MG63 (cell line): ENCODE data around the gene IER3. TPM values are rescaled to one million over a fixed set of nuclear protein-coding genes. Genes with fewer than 3 reads are reported as not detected.
"Not testable (repeated sequence)": the region's sequence is repeated elsewhere in the genome, so short reads cannot be mapped to it uniquely, and the experiment has no call there.

Experiments
- DNase-seq: peaks from one replicate; pipeline ENCODE4 v3.0.0-alpha.2; 2020
- H3K27me3 ChIP-seq: fragments of 250-450 bp; sonication (Bioruptor Pico); 2 replicates; pipeline ENCODE4 v1.5.1; 2020; ENCODE audit warnings: mild to moderate bottlenecking, moderate library complexity
- H3K36me3 ChIP-seq: fragments of 250-450 bp; sonication (Bioruptor Pico); 2 replicates; pipeline ENCODE4 v1.5.1; 2020; ENCODE audit warnings: mild to moderate bottlenecking, moderate library complexity
- H3K4me3 ChIP-seq: fragments of 250-450 bp; sonication (Bioruptor Pico); 2 replicates; pipeline ENCODE4 v1.5.1; 2020; ENCODE audit warnings: mild to moderate bottlenecking, moderate library complexity
- H3K9me3 ChIP-seq: fragments of 250-450 bp; sonication (Bioruptor Pico); 2 replicates; pipeline ENCODE4 v1.5.1; 2020; ENCODE audit warnings: mild to moderate bottlenecking, moderate library complexity
- total RNA-seq: library from RNA; depleted of rRNA; stranded (reverse); fragments of >200 nt; shearing (Covaris generic); gene quantifications from 2 replicates; pipeline ENCODE4 v1.2.3, GENCODE V29; 2014; ENCODE audit warnings: low replicate concordance

The IER3 gene
- total RNA-seq, 1 experiment from 2014 or later: 54.6 TPM

DNA sequence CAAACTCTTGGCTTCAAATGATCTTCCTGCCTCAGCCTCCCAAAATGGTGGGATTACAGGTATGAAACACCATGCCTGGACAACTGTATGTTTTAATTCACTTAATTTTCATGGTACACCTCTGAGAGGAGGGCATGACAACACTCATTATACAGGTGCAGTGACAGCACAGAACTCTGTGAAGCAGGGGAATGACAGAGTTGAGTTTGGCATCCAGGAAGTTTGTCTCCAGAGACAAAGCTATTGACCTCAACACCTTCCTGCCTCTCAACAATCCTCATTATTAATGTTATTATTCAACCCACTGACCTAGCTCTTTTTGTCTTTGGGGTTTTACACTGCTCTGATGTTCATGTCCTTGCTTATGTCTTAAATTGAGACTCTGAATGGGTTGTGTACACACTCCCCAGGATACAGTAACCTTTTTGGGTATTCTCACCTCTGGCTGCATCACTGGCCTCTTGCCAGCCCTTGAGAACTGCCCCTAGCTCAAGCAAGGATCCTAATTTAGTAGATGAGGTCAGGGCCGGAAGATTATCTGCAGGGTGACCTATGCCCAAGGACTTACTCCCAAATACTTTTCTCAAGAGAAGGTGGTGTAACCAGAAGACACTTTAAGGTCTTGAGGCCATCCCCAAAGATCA, 13.0 kb upstream of the IER3 start:
- H3K27me3 ChIP-seq: no peaks in the 10 kb centered on the region
- no peak for DNase-seq
- H3K9me3 ChIP-seq: no peaks in the 10 kb centered on the region
- H3K4me3 ChIP-seq: no peak overlapping the region
- no peaks in the 10 kb centered on the region for H3K36me3 ChIP-seq

DNA sequence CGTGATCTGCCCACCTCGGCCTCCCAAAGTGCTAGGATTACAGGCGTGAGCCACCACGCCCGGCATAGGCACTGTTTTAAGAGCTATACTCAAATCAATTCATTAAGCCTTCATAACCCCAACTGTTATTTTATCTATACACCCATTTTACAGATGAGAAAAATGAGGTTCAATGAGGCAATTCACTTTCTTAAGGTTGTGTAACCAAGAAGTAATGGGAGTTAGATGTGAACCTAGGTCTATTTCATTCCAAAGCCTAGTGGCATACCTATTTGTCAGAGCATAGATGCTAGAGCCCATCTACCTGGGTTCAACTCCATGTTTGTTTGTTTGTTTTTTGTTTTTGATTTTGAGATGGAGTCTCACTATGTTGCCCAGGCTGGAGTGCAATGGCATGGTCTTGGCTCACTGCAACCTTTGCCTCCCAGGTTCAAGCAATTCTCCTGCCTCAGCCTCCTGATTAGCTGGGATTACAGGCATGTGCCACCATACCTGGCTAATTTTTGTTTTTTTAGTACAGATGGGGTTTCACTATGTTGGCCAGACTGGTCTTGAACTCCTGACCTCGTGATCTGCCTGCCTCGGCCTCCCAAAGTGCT, 12.2 kb upstream of the IER3 start:
- not testable (repeated sequence) for H3K36me3 ChIP-seq, H3K4me3 ChIP-seq, DNase-seq, H3K9me3 ChIP-seq, H3K27me3 ChIP-seq

- no peaks in the 10 kb centered on the region for H3K27me3 ChIP-seq
- H3K9me3 ChIP-seq: no peaks in the 10 kb centered on the region
- H3K4me3 ChIP-seq: no peak overlapping the region
- DNase-seq: no peak
- H3K36me3 ChIP-seq: no peaks in the 10 kb centered on the region
Observed at GRCh38 chr6:30754631-30755030, 10.3 kb upstream of the IER3 start.

DNA sequence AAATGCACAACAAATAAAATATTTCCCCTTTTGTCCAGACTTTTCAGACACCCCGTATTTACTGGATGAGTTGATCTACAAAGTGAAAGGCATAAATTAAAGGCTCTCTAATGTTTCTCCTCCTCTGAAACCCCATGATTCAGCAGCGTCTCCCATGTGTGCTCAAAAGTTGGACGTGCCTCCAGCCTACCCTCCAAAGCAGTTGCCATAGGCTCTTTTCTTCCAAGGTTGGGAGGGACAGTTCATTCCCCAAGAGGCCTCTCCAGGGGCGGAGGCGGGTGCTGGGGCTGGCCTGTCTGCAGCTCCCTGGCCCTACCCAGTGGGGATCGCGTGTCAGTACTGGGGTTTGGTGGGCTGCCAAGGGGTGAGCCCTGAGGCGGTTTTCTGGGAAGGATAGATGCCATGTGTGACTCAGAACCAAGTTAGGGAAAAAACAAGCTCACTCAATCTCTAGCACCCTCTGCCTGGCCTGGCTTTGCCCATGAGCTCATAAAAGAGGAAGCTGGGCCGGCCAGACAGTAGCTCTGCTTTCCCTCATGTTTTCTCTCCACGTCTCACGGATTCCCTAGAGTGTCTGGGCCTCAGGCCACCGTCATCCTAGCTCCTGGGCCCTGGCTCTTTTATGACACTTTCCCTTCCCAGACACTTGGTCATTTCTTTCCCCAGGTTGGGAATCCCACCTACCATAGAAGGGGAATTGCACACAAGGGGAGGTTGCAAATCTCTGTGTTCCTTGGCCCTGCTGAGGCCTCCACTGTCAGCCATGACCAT, 8.0 kb upstream of the IER3 start:
- Histone ChIP-seq H3K9me3 (no peaks in the 10 kb centered on the region), H3K27me3 (no peaks in the 10 kb centered on the region), H3K36me3 (no peaks in the 10 kb centered on the region), H3K4me3 (0 out of 2 replicates have a peak overlapping the region, but pooled peaks have one; percentile 1)
- peak; percentile 99 for DNase-seq

- no peaks in the 10 kb centered on the region for H3K27me3 ChIP-seq
- no peaks in the 10 kb centered on the region for H3K9me3 ChIP-seq
- DNase-seq: no peak
- no peaks in the 10 kb centered on the region for H3K36me3 ChIP-seq
- H3K4me3 ChIP-seq: no peak overlapping the region
Observed at GRCh38 chr6:30750379-30750668, 6.0 kb upstream of the IER3 start.

DNA sequence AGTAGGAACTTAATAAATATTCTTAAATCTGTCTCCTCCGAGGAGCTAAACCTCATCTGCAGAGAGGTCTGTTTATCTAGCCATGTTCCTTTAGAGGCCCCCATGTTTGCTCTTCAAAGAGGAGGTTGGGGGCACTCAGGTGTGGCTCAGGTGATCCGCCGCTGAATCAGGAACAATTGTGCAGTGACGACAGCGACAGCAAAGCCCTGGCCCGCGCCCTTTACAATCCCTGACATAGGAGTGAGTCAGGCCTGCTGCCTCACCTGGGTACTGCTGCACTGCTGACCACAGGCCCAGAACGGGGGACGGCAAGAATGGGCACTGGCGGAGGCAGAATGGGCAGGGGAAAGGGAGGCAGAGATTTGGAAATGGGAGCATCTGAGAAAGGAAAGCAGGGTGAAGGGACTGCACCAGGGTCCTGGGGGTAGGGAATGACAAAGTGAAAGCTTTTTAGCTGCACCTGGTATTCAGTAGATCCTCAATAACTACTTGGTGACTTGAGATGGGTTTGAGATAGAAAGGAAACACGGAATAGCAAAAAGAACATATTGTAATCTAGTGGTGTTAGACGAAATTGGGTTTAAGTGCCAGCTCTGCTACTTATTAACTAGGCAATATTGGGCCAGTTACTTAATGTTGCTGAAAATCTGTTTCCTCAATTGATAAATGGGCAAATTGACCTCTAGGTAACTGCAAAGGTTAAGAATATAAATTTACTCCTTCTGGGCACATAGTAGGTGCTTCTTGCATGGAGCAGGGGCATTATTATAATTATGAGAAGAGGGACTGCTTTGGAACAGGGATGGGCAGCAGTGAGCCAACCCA, 5.4 kb upstream of the IER3 start:
- no peak for DNase-seq
- H3K4me3 ChIP-seq: no peak overlapping the region

DNA sequence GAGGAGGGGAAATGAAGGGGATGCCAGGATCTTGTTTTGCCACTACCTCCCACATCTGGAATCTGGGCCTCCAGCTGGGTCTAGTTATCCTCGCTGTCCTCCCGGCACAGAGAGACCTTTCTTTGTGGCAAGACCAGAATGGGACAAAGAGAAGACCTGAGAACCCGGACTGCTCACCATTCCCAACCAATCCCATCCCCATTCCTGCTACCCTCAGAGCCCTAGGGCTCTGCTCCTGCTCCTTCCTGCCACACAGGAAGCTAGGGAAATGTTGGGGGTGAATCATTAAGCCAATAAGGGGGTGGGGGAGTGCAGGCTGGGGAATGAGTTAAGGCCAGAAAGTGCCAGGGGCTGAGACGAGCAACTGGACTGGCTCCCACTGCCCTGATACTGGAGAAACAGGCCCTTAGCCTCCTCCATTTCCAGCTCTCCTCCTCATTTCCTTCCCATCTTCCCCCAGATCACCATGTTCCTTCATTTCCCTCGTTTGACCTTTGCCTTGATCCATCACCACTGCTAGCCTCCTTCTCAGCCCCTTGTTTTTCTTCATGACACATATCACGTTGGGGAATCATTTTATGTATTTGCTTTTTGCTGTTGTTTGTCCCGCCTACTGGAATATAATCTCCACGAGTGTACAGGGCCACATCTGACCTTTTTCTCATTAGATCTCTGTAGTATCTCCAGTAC, 4.6 kb upstream of the IER3 start:
- H3K9me3 ChIP-seq: no peaks in the 10 kb centered on the region
- H3K36me3 ChIP-seq: peaks cover 3% of the 10 kb centered on the region; the same call in 1 of the 2 replicates
- no peak overlapping the region for H3K4me3 ChIP-seq
- DNase-seq: peak; percentile 53
- no peaks in the 10 kb centered on the region for H3K27me3 ChIP-seq

More for the DNA sequence above, 5.4 kb upstream of the IER3 start:
- Histone ChIP-seq H3K27me3 (no peaks in the 10 kb centered on the region), H3K36me3 (no peaks in the 10 kb centered on the region), H3K9me3 (no peaks in the 10 kb centered on the region)

DNA sequence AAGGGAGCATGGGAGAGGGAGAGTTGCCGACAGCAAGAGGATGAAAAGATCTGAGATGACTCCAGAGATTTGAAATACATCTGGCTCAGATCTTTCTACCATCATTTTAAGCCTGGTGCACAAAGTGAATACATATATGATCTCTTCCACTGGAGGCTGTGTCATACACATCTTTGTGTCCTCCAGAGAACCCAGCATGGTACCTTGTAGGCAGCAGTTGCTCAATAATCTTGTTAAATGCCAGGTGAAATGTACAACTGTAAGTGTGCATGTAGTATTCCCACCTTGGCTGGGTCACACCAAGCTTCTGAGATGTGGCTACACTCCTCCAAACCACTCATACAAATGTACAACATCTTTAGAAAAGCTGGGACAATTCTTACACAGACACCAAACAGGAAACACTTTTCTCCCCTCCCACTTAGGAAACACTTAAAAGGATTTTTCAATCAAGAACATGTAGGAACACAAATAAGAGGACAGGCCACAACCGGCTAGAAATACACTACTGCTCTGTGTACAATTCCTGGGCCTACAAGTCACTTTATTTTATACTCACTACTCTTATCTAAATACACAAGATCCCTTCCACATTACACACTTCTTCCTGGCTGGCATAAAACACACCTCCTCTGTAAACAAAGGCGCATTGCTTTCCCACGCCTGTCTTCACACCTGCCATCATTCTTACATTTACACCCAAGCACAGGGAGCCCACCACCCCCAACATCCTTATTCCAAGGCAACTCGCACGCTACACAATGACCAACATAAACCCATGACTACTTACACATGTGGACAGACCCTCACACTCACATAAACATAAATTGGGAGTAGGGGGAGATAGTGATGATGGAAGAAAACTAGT, 3.8 kb upstream of the IER3 start:
- Histone ChIP-seq H3K9me3 (no peaks in the 10 kb centered on the region), H3K36me3 (peaks cover 11% of the 10 kb centered on the region), H3K27me3 (no peaks in the 10 kb centered on the region), H3K4me3 (no peak overlapping the region)
- DNase-seq: no peak

DNA sequence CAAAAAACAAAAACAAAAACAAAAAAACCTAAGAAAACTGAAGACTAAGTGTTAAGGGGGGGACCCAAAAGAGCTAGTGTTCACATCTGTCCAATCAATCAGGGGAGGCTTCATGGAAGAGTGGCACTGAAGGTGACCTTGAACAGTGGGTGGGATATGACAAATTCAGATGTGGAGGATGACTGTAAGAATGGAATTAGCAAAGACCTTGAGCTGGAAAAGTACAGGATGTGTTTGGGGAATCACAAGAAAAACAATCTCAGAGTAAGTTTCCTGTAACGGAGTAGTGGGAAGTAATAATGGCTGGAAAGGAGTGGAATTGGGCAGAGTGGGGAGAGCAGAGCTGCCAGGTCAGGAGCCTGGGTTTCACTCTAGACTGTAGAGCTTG, 2.9 kb upstream of the IER3 start:
- Histone ChIP-seq H3K27me3 (no peaks in the 10 kb centered on the region), H3K36me3 (peaks cover 14% of the 10 kb centered on the region), H3K4me3 (no peak overlapping the region), H3K9me3 (no peaks in the 10 kb centered on the region)
- DNase-seq: no peak

DNA sequence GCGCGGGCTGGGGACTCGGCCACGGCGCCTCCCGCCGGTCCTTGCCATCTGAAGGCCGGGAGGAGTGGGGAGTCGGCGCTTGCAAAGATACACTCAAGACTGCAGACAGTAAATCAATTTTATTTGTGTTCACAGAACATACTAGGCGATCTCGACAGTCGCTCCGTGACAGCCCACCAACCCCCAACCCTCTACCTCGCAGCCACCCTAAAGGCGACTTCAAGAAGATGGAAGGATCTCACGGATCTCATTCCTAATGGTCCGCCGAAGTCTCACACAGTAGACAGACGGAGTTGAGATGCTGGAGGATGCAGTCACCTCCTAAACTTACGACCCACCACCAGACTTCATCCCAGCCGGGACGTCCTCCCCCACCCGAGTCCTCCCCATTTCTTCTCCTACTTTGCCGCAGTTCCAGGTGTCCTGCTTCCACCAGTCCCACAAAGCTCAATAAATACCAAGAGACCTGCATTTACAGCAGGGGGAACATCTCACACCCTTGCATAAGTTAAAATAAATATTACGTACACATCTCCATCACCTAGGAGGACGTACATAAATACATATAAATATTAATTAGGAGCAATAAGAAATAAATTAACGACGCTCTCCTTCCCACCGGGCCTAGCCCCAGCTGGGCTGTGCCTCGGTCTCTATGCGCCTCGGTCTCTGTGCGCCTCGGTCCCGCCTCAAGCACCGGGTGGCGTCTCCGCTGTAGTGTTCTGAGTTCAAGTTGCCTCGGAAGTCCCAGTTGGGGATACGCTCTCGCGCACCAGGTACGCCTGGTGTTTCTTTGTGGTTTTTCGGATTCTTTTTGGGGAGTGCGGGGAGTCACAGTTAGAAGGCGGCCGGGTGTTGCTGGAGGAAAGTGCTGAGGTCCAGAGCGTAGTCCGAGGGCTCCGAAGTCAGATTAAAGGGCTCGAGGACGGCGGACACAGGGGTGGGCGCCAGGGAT, 971 bp downstream of the IER3 start:
- peak overlapping the region; percentile 64 for H3K4me3 ChIP-seq
- peaks cover 41% of the 10 kb centered on the region for H3K36me3 ChIP-seq
- no peaks in the 10 kb centered on the region for H3K9me3 ChIP-seq
- no peaks in the 10 kb centered on the region for H3K27me3 ChIP-seq
- no peak for DNase-seq

DNA sequence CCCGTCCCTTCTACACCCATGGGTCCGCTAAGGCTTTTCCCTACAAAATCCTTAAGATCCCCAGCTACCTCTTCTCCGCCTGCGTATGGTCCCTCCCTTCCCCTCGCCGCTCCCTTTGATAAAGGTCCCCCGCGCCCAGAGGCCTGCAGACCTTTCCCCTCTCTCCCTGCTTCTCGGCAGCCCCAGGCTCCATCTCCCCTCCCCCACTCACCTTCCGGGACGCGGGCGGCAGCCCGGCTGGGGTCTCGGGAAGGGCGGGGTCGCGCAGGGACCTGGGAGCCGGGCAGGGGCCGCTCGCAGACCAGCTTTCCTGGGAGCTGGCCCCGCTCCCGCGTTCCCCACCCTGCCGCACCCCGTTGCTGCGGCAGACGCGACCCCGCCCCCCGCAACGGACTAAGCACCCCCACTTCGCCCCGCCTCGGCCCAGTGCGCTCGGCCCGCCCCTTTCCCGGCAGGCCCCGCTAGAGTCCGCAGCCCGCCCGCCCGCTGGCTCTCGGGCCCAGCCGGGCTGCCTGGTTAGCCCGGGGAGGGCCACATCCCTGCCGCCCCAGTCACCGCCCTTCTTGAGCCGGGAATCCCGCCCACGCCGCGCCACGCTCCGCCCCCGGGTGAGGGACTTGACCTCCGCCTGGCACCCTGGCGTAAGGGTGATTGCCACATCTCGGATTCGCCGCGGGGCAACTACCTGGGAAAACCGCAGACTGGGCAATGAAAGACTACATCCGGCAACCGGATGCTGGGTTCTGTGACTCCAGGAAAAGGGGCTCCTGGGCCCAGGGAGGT, 1.8 kb downstream of the IER3 start, which contains the start of gene FLOT1:
Gene FLOT1, minus strand, starts transcription at position 372 of the 783 bp plus-strand sequence. CDS start 498 bp downstream, outside the sequence.
- H3K4me3 ChIP-seq: peak within 1 kb of the TSS; percentile 64
- no peaks in the 10 kb centered on the region for H3K27me3 ChIP-seq
- peak; percentile 98 for DNase-seq
- peaks cover 50% of the 10 kb centered on the region for H3K36me3 ChIP-seq
- no peaks in the 10 kb centered on the region for H3K9me3 ChIP-seq

GRCh38 chr6:30741789-30742315, 2.5 kb downstream of the IER3 start:
- peaks cover 52% of the 10 kb centered on the region for H3K36me3 ChIP-seq
- DNase-seq: no peak
- peak overlapping the region; percentile 64 for H3K4me3 ChIP-seq
- H3K27me3 ChIP-seq: no peaks in the 10 kb centered on the region
- no peaks in the 10 kb centered on the region for H3K9me3 ChIP-seq

- Histone ChIP-seq H3K36me3 (peaks cover 52% of the 10 kb centered on the region), H3K9me3 (no peaks in the 10 kb centered on the region), H3K4me3 (peak overlapping the region; percentile 64), H3K27me3 (no peaks in the 10 kb centered on the region)
- DNase-seq: no peak
Observed at GRCh38 chr6:30741063-30741779, 3.1 kb downstream of the IER3 start.
